Activated CD8-positive, alpha-beta T cell treated with anti-CD3 and anti-CD28 coated beads for 36 hours (primary cell): Measurements from ENCODE around the gene TCF12. TPM values are rescaled to one million over a fixed set of nuclear protein-coding genes. Genes with fewer than 3 reads are reported as not detected.

ENCODE experiments used
- ATAC-seq: fragments of 200-7000 bp; cut with Tn5 transposase; one replicate; pipeline ENCODE4 v1.10.0; 2021; ENCODE audit warnings: mild to moderate bottlenecking, moderate library complexity
- CTCF ChIA-PET: fragments of 350-600 bp; sonication (Branson Sonifier 250); formaldehyde crosslinking; loops from one replicate; lab custom pipeline; 2021; ENCODE audit warnings: antibody characterized with exemption; lab: Charles Lee
- POLR2A ChIA-PET: fragments of 350-600 bp; sonication (Branson Sonifier 250); formaldehyde crosslinking; loops from one replicate; lab custom pipeline; 2021; ENCODE audit warnings: antibody characterized with exemption; lab: Charles Lee
- DNase-seq: peaks from one replicate; pipeline ENCODE4 v3.0.0-alpha.2; 2020
- H3K27ac Mint-ChIP-seq: one replicate; pipeline ENCODE4 v1.8.0; 2021; ENCODE audit warnings: mild to moderate bottlenecking, mixed read lengths
- H3K27me3 Mint-ChIP-seq: one replicate; pipeline ENCODE4 v1.8.0; 2021; ENCODE audit warnings: mixed read lengths
- H3K36me3 Mint-ChIP-seq: one replicate; pipeline ENCODE4 v1.8.0; 2021; ENCODE audit warnings: low read depth, mixed read lengths
- H3K4me1 Mint-ChIP-seq: one replicate; pipeline ENCODE4 v1.8.0; 2021; ENCODE audit warnings: low read depth, mixed read lengths
- H3K4me3 Mint-ChIP-seq: one replicate; pipeline ENCODE4 v1.8.0; 2021; ENCODE audit warnings: mild to moderate bottlenecking, moderate library complexity, mixed read lengths
- H3K9me3 Mint-ChIP-seq: one replicate; pipeline ENCODE4 v1.8.0; 2021; ENCODE audit warnings: mixed read lengths
- CTCF ChIP-seq: fragments of 200-600 bp; IDR thresholded peaks from one replicate; pipeline ENCODE4 v1.8.0; 2022; ENCODE audit warnings: antibody characterized with exemption, mild to moderate bottlenecking
- intact Hi-C: fragments of 100-400 bp; cut with micrococcal nuclease; formaldehyde crosslinking; loops from one replicate; pipeline ENCODE4 v1.10.0; 2022
- total RNA-seq, 2 experiments: library from RNA; stranded (reverse); gene quantifications; one replicate each; pipeline ENCODE4 v1.2.3, GENCODE V29; 2021

Gene TCF12
- total RNA-seq, 2 experiments from 2014 or later: 60.5 to 67.4 TPM

- Mint-ChIP-seq H3K4me1 (no peaks in the 10 kb centered on the region), H3K27ac (no peak overlapping the region), H3K4me3 (no peak overlapping the region), H3K27me3 (no peaks in the 10 kb centered on the region), H3K9me3 (no peaks in the 10 kb centered on the region), H3K36me3 (no peaks in the 10 kb centered on the region)
- DNase-seq: no peak
- intact Hi-C loops: no loop called here
- POLR2A ChIA-PET: no interaction called here
- CTCF ChIA-PET: interaction anchor here (1.4 kb wide), 1 partner anchor 8 kb away, joined by 4 read pairs; no protein-coding TSS in a partner anchor
- ATAC-seq: no peak
- no peak for TF ChIP-seq CTCF
Measured at GRCh38 chr15:56877255-56877970, 41.0 kb upstream of the TCF12 start.

- ATAC-seq (no peak), DNase-seq (no peak)
- Mint-ChIP-seq H3K4me3 (no peak overlapping the region), H3K4me1 (no peaks in the 10 kb centered on the region), H3K36me3 (no peaks in the 10 kb centered on the region), H3K9me3 (no peaks in the 10 kb centered on the region), H3K27ac (no peak overlapping the region), H3K27me3 (no peaks in the 10 kb centered on the region)
- intact Hi-C loops: no loop called here
- no peak for TF ChIP-seq CTCF
- POLR2A ChIA-PET: no interaction called here
- CTCF ChIA-PET: no interaction called here
Measured at GRCh38 chr15:56879502-56879901, 38.9 kb upstream of the TCF12 start.

- H3K4me1 Mint-ChIP-seq: peaks cover 14% of the 10 kb centered on the region
- no peak overlapping the region for H3K4me3 Mint-ChIP-seq
- ChIA-PET POLR2A (no interaction called here), CTCF (interaction anchor here (1.0 kb wide), 1 partner anchor 392 kb away, joined by 5 read pairs; no protein-coding TSS in a partner anchor)
- H3K9me3 Mint-ChIP-seq: no peaks in the 10 kb centered on the region
- no peak for DNase-seq
- no peak for ATAC-seq
- intact Hi-C loops: no loop called here
- H3K27ac Mint-ChIP-seq: no peak overlapping the region
- TF ChIP-seq CTCF: no peak
- H3K27me3 Mint-ChIP-seq: no peaks in the 10 kb centered on the region
- no peaks in the 10 kb centered on the region for H3K36me3 Mint-ChIP-seq
Measured at GRCh38 chr15:56883088-56883487, 35.4 kb upstream of the TCF12 start.

GRCh38 chr15:56886363-56886931, 32.0 kb upstream of the TCF12 start:
- POLR2A ChIA-PET: interaction anchor here (0.6 to 2.8 kb wide), 4 partner anchors 10 to 112 kb away, joined by 3 to 19 read pairs (median 4); partner anchors contain the start of gene TCF12
- peak overlapping the region; percentile 79 for H3K27ac Mint-ChIP-seq
- CTCF ChIA-PET: no interaction called here
- DNase-seq: peak; percentile 9
- no peaks in the 10 kb centered on the region for H3K9me3 Mint-ChIP-seq
- intact Hi-C loops: loop anchor here (5.0 kb wide), 1 partner anchor 36 kb away; no protein-coding TSS in a partner anchor
- peak overlapping the region; percentile 77 for H3K4me3 Mint-ChIP-seq
- TF ChIP-seq CTCF: no peak
- H3K36me3 Mint-ChIP-seq: no peaks in the 10 kb centered on the region
- H3K27me3 Mint-ChIP-seq: no peaks in the 10 kb centered on the region
- peaks cover 25% of the 10 kb centered on the region for H3K4me1 Mint-ChIP-seq
- ATAC-seq: peak; percentile 1
